Nephron (organoid): Measurements from ENCODE around the gene APOL6.

Source experiments
- H3K27ac Mint-ChIP-seq, 3 experiments: 2 replicates each; pipeline ENCODE4 v1.8.0; 2020; ENCODE audit warnings: mixed read lengths in 3 of 3, mild to moderate bottlenecking in 2 of 3, moderate library complexity in 1 of 3
- H3K27me3 Mint-ChIP-seq: 2 replicates; pipeline ENCODE4 v1.8.0; 2021; ENCODE audit warnings: low read depth, mild to moderate bottlenecking, moderate library complexity, mixed read lengths
- H3K36me3 Mint-ChIP-seq: 2 replicates; pipeline ENCODE4 v1.8.0; 2020; ENCODE audit warnings: low read depth, mixed read lengths
- H3K4me1 Mint-ChIP-seq: 2 replicates; pipeline ENCODE4 v1.8.0; 2020; ENCODE audit warnings: mixed read lengths
- H3K4me3 Mint-ChIP-seq, 3 experiments: 2 replicates each; pipeline ENCODE4 v1.8.0; 2020; ENCODE audit warnings: mild to moderate bottlenecking in 3 of 3, mixed read lengths in 3 of 3, moderate library complexity in 2 of 3
- H3K9me3 Mint-ChIP-seq: 2 replicates; pipeline ENCODE4 v1.8.0; 2020; ENCODE audit warnings: mixed read lengths
- CTCF ChIP-seq, 3 experiments: fragments of 200-600 bp; sonication (generic); IDR thresholded peaks; one replicate each; pipeline ENCODE4 v1.5.0; 2021; ENCODE audit warnings: antibody characterized with exemption in 3 of 3; ENCODE audit not compliant: unreplicated experiment in 3 of 3

APOL6 gene

DNA sequence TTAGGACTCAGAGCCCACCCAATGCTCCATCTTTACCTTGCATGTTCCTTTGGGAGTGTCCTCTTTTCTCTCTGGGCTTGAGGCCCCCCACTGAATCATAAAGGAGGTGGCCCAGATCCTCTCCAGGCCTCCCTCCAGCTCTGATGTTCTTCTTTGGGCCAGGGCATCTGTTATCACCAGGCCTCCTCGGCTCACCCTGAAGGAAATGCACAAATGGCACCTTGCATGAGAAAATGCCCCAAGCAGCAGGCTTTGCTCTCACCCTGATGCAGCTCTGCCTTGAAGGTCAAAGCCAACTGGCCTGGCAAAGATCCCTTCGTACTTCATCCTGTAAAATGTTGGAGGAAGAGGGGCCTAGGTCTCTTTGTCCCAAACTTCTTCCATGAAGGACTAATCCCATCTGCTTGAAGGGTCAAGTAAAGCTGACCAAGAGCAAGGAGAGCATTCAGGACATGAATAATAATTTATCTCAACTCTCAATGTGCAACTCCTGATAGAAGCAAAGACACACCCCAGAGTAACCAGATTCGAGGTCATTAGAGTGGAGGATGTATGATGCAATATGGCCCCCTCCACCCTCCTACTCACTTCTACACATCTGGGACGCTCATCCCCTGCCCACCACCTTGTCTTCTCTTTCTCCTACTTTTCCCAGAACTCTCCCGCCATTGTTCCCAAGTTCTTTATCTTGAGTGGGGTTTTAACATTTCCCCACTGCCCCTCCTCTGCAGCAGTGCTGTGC lies 9.5 kb downstream of the APOL6 start:
- TF ChIP-seq CTCF (IDR thresholded peaks at IDR 0.05; ENCODE audit: unreplicated experiment in 3 of 3) = no peak
- H3K4me1 Mint-ChIP-seq = peaks cover 5% of the 10 kb centered on the region
- H3K9me3 Mint-ChIP-seq = peaks cover 13% of the 10 kb centered on the region

DNA sequence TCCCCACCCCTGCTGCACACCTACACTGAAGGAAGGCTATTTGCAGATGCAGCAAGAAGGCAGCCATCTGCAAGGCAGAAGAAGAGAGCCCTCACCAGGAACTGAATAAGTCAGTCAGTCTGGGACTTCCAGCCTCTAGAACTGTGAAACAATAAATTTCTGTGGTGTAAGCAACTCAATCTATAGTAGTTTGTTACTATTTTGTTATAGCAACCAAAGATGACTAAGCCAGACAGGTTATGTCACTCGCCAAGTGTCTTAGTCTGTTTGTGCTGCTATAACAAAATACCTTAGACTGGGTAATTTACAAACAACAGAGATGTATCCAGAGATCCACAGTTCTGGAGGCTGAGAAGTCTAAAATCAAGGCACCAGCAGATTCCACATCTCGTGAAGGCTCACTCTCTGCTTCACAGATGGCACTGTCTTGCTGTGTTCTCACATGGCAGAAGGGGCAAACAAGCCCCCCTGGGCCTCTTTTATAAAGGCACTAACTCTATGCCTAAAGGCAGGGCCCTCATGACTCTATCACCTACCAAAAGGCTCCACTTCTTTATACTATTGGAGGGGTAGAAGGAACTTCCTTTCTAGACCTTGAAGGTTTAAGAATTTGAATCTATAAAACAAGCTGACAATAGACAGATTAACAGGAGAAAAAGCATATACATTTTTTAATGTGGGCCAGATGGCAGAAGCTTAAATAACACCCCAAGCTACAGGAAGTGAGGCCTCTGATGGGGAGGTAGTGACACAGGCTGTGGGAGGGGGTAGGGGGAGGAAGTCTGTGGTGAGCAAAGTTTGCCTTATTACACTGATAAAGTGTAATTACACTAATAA lies 12.3 kb downstream of the APOL6 start:
- Mint-ChIP-seq H3K27ac (peak overlapping the region in 1 of 3 experiments; percentile 57), H3K9me3 (peaks cover 13% of the 10 kb centered on the region), H3K36me3 (peaks cover 3% of the 10 kb centered on the region), H3K4me1 (peaks cover 5% of the 10 kb centered on the region), H3K4me3 (no peak overlapping the region), H3K27me3 (no peaks in the 10 kb centered on the region)
- TF ChIP-seq CTCF (IDR thresholded peaks at IDR 0.05; ENCODE audit: unreplicated experiment in 3 of 3) = no peak

More for the DNA sequence above, 9.5 kb downstream of the APOL6 start:
- Mint-ChIP-seq H3K4me3 (no peak overlapping the region), H3K27ac (no peak overlapping the region), H3K36me3 (peaks cover 3% of the 10 kb centered on the region), H3K27me3 (no peaks in the 10 kb centered on the region)

GRCh38 chr22:35661464-35661863 lies 13.2 kb downstream of the APOL6 start:
- Mint-ChIP-seq H3K4me3 (no peak overlapping the region), H3K4me1 (peaks cover 5% of the 10 kb centered on the region), H3K27ac (no peak overlapping the region), H3K9me3 (peaks cover 11% of the 10 kb centered on the region), H3K27me3 (no peaks in the 10 kb centered on the region), H3K36me3 (peaks cover 3% of the 10 kb centered on the region)
- no peak for TF ChIP-seq CTCF (IDR thresholded peaks at IDR 0.05; ENCODE audit: unreplicated experiment in 3 of 3)

DNA sequence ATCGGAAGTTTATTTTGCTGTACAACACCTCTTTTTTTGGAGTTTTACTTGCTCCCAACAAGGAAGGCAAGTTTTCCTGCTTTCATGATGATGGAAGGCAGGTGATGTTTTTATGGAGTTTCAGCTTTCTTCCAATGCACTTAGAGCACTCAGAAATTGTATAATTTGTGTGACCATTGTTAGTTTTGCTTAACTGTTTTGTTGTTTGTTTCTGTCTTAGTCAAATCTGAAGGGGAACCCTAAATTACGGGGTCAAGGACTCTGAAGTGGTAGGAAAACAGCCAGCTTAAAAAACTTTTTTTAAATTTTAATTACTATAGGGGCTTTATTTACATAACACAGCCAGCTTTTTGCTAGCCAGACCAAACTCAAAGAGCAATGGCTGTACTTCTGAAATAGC lies 14.7 kb downstream of the APOL6 start:
- Mint-ChIP-seq H3K4me3 (no peak overlapping the region), H3K36me3 (peaks cover 3% of the 10 kb centered on the region), H3K9me3 (peaks cover 22% of the 10 kb centered on the region), H3K4me1 (peaks cover 5% of the 10 kb centered on the region), H3K27ac (no peak overlapping the region), H3K27me3 (no peaks in the 10 kb centered on the region)
- TF ChIP-seq CTCF (IDR thresholded peaks at IDR 0.05; ENCODE audit: unreplicated experiment in 3 of 3) = no peak

DNA sequence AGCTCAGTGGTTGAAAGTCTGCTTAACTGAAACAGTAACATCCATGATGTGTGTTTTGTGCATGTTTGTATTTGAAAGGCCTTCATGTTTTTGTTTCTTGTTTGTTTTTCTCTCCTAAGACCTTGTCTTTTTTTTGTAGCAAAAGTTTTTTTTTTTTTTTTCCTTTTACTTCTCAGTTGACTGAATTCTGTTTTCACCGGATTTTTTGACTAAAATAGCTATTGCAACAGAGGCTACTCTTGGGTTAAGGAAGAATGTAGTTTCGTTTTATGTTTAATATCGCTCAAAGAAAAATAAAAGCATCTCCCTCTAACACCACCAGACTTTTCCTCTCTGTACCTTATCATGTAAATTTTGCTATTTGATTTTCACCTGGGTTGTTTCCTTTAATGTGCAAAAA lies 15.1 kb downstream of the APOL6 start:
- H3K27ac Mint-ChIP-seq = no peak overlapping the region
- H3K4me3 Mint-ChIP-seq = no peak overlapping the region
- no peaks in the 10 kb centered on the region for H3K27me3 Mint-ChIP-seq
- no peak for TF ChIP-seq CTCF (IDR thresholded peaks at IDR 0.05; ENCODE audit: unreplicated experiment in 3 of 3)
- peaks cover 26% of the 10 kb centered on the region for H3K9me3 Mint-ChIP-seq
- peaks cover 5% of the 10 kb centered on the region for H3K4me1 Mint-ChIP-seq
- peaks cover 3% of the 10 kb centered on the region for H3K36me3 Mint-ChIP-seq
